Measurements from ENCODE around the gene CASKIN1.

The CASKIN1 gene

GRCh38 chr16:2173916-2174315 lies 22.5 kb downstream of the CASKIN1 start:
- no peak for DNase-seq

- no peak for DNase-seq
Observed at GRCh38 chr16:2173366-2173765, 23.0 kb downstream of the CASKIN1 start.

GRCh38 chr16:2172688-2173335 lies 23.6 kb downstream of the CASKIN1 start:
- DNase-seq: no peak

GRCh38 chr16:2171601-2172178 lies 24.7 kb downstream of the CASKIN1 start:
- no peak for DNase-seq

GRCh38 chr16:2170587-2171435 lies 25.6 kb downstream of the CASKIN1 start:
- no peak for DNase-seq

- no peak for DNase-seq
Observed at GRCh38 chr16:2170080-2170479, 26.3 kb downstream of the CASKIN1 start.

- DNase-seq: no peak
Observed at GRCh38 chr16:2167068-2167638, 29.3 kb downstream of the CASKIN1 start.

GRCh38 chr16:2166263-2167067 lies 29.9 kb downstream of the CASKIN1 start:
- DNase-seq: no peak

GRCh38 chr16:2165861-2166260 lies 30.5 kb downstream of the CASKIN1 start:
- no peak for DNase-seq

- no peak for DNase-seq
Observed at GRCh38 chr16:2163211-2163881, 33.1 kb downstream of the CASKIN1 start.

- DNase-seq: no peak
Observed at GRCh38 chr16:2162676-2163118, 33.7 kb downstream of the CASKIN1 start.

GRCh38 chr16:2161911-2162310 lies 34.5 kb downstream of the CASKIN1 start:
- no peak for DNase-seq

GRCh38 chr16:2160915-2161551 lies 35.4 kb downstream of the CASKIN1 start:
- DNase-seq: no peak

- DNase-seq: no peak
Observed at GRCh38 chr16:2159175-2159838, 37.1 kb downstream of the CASKIN1 start.

GRCh38 chr16:2158262-2158638 lies 38.2 kb downstream of the CASKIN1 start:
- no peak for DNase-seq

- no peak for DNase-seq
Observed at GRCh38 chr16:2157480-2158261, 38.7 kb downstream of the CASKIN1 start.

GRCh38 chr16:2156849-2157224 lies 39.6 kb downstream of the CASKIN1 start:
- DNase-seq: no peak

- peak; percentile 16 for DNase-seq
Observed at GRCh38 chr16:2155977-2156848, 40.2 kb downstream of the CASKIN1 start.

All from stimulated activated CD4-positive, alpha-beta T cell treated with anti-CD3 and anti-CD28 coated beads, Interleukin-4, amount 100 ng/mL, for 1 hour (primary cell).